ENCODE measurements around the gene PTCD1.

DNA sequence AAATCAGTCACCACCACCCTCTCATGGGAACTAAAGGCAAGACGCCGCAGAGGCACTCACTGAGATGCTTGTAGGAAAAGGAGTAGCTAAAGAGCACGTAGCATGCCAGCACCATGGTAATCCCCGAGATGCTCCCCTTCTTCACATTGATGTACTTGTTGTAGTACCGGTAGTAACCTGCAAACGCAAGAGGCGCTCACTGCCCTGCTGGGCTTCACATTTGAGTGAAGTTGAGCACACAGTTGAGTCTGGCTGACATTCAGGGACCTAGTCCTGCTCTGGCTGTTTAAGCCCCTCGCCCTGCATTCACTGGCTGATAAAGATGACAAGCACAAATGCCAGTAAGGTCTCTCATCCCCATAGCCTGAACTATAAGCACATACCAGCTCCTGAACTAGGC, 20.5 kb upstream of the PTCD1 start:
- TF ChIP-seq EZH2phosphoT487 (IDR thresholded peaks at IDR 0.05; ENCODE audit: insufficient read depth, low read depth) (no peak), EZH2 (IDR thresholded peaks at IDR 0.05; ENCODE audit: insufficient read depth, poor library complexity, severe bottlenecking) (no peak)

All from GM23248 (cell line).